Prostate gland (tissue), 2 donors: ENCODE data around the gene ZNF414. TPM values are rescaled to one million over a fixed set of nuclear protein-coding genes. Genes with fewer than 3 reads are reported as not detected.

ENCODE experiments used
- DNase-seq: peaks from one replicate; pipeline ENCODE4 v3.0.0-alpha.2; 2019; ENCODE audit warnings: low spot score
- H3K27ac ChIP-seq, 2 donors: fragments of 200-600 bp; sonication (generic); 2 replicates each; pipeline ENCODE4 v1.5.1; 2017 to 2019
- H3K27me3 ChIP-seq: fragments of 200-600 bp; sonication (generic); replicated peaks from 2 replicates; pipeline ENCODE4 v1.5.1; 2019; ENCODE audit not compliant: insufficient read depth
- H3K36me3 ChIP-seq, 2 donors: fragments of 200-600 bp; sonication (generic); 1 replicate in 1 of 2; 2 replicates in 1 of 2; pipeline versions ENCODE4 v1.5.1 to v1.8.1; 2017 to 2019
- H3K4me1 ChIP-seq: fragments of 200-600 bp; sonication (generic); replicated peaks from 2 replicates; pipeline ENCODE4 v1.5.1; 2019
- H3K4me3 ChIP-seq, 2 donors: fragments of 200-600 bp; sonication (generic); 2 replicates each; pipeline ENCODE4 v1.5.1; 2017 to 2019
- H3K9me3 ChIP-seq: fragments of 200-600 bp; sonication (generic); 2 replicates; pipeline ENCODE4 v1.5.1; 2017
- POLR2A ChIP-seq: fragments of 450-650 bp; IDR thresholded peaks from one replicate; pipeline ENCODE4 v1.6.1; 2016; ENCODE audit warnings: antibody characterized with exemption, mild to moderate bottlenecking
- POLR2AphosphoS5 ChIP-seq: sonication (generic); formaldehyde crosslinking; IDR thresholded peaks from one replicate; pipeline ENCODE4 v1.6.1; 2017; ENCODE audit warnings: antibody characterized with exemption
- WGBS: methylation state at CpG from one replicate; pipeline ENCODE4 v1.1.5; 2018; 5-methylcytosine and 5-hydroxymethylcytosine counted together
- intact Hi-C: fragments of 100-400 bp; cut with DNase I; formaldehyde crosslinking; loops from one replicate; pipeline ENCODE4 v1.14.2; 2022
- total RNA-seq, 2 donors: library from RNA; depleted of rRNA; stranded (reverse); fragments of >200 nt; gene quantifications; one replicate each; pipeline ENCODE4 v1.1.0, GENCODE V29; 2016
- TF ChIP-seq, protein P1 (sequence below), 4 experiments: fragments of 200-600 bp in 2 of 4; fragments of 450-650 bp in 2 of 4; sonication (generic) in 2 of 4; IDR thresholded peaks; 1 replicate in 3 of 4; 2 replicates in 1 of 4; pipeline ENCODE4 v1.5.1; 2016 to 2019; ENCODE audit warnings: antibody characterized with exemption in 4 of 4, mild to moderate bottlenecking in 2 of 4, moderate library complexity in 2 of 4

The ZNF414 gene
- total RNA-seq, 2 donors from 2014 or later: 24.4 to 59.5 TPM

DNA sequence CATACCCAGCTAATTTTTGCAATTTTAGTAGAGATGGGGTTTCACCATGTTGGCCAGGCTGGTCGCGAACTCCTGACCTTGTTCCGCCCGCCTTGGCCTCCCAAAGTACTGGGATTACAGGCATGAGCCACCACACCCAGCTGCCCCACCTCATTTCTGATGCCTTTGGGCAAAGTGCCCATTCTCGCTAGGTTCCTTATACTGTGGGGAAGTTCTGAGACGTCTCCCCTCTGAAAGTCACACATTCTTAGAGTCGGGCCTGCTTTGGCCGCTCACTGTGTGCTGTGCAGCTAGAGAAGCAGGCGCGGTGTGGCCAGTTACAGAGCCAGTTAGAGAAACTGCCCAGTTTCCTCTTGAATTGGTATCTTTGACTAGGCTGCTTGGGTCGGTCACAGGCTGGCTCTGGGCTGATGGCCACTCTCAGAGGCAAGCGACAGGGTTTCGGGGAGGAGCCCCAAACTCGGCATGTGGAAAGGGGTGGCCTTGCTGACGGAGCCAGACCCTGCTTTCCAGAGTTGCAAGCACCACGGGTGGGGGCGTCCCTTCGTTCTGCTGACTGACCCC is 29.6 kb downstream of the ZNF414 start:
- Histone ChIP-seq H3K9me3 (no peaks in the 10 kb centered on the region), H3K4me3 (no peak overlapping the region), H3K27ac (no peak overlapping the region), H3K27me3 (no peaks in the 10 kb centered on the region), H3K36me3 (peaks cover 23 to 24% of the 10 kb centered on the region in 2 donors), H3K4me1 (peaks cover 9% of the 10 kb centered on the region)
- WGBS: 89% methylated on average over 18 of the region's 18 CpGs
- DNase-seq: no peak
- intact Hi-C loops: no loop called here
- TF ChIP-seq POLR2AphosphoS5: no peak
- no peak for TF ChIP-seq POLR2A
- TF ChIP-seq, protein P1, sequence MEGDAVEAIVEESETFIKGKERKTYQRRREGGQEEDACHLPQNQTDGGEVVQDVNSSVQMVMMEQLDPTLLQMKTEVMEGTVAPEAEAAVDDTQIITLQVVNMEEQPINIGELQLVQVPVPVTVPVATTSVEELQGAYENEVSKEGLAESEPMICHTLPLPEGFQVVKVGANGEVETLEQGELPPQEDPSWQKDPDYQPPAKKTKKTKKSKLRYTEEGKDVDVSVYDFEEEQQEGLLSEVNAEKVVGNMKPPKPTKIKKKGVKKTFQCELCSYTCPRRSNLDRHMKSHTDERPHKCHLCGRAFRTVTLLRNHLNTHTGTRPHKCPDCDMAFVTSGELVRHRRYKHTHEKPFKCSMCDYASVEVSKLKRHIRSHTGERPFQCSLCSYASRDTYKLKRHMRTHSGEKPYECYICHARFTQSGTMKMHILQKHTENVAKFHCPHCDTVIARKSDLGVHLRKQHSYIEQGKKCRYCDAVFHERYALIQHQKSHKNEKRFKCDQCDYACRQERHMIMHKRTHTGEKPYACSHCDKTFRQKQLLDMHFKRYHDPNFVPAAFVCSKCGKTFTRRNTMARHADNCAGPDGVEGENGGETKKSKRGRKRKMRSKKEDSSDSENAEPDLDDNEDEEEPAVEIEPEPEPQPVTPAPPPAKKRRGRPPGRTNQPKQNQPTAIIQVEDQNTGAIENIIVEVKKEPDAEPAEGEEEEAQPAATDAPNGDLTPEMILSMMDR (IDR thresholded peaks at IDR 0.05): no peak

DNA sequence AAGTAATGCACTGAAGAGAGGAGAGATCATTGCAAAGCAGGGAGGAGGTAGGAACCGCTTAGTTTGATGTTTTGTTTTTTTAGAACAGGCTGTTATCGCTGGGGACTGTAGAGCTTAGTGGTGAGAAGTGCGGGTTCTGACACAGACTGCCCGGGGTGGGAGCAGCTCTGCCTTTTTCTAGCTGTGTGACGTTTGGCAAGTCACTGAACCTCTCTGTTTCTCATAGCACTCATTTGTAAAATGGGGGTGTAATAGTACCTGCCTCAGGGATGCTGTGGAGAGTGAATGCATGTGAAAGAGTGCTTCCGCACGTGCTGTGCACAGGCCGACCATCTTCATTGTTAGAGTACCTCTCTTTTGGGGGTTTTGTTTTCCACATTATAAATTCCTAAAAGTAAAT is 30.8 kb downstream of the ZNF414 start:
- intact Hi-C loops: no loop called here
- Histone ChIP-seq H3K9me3 (no peaks in the 10 kb centered on the region), H3K4me1 (peaks cover 9% of the 10 kb centered on the region), H3K27ac (no peak overlapping the region), H3K36me3 (peaks cover 23 to 24% of the 10 kb centered on the region in 2 donors), H3K4me3 (no peak overlapping the region), H3K27me3 (no peaks in the 10 kb centered on the region)
- no peak for DNase-seq
- TF ChIP-seq POLR2A (no peak), POLR2AphosphoS5 (no peak)
- TF ChIP-seq, protein P1 (IDR thresholded peaks at IDR 0.05): no peak
- 56% methylated on average over 8 of the region's 8 CpGs for WGBS

DNA sequence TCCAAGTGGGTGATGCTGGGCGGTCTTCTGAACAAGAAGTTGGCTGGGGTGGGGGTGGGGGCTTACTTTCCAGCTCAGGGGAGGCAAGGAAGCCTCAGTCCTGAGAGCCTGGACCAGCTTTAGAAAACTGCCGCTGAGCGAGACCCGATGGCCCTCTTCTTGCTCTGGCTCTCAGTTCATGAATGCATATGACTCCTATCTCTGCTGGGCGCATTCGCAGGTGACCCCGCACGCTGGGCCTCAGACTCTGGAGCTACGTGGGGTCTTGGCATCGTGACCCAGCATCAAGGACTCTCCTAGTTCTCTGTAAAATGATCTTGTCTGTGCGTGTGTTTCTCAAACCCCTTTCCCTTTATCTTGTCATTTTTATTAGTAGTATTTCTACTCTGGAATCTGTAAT is 31.3 kb downstream of the ZNF414 start:
- no peak for TF ChIP-seq POLR2AphosphoS5
- H3K9me3 ChIP-seq: no peaks in the 10 kb centered on the region
- intact Hi-C loops: no loop called here
- DNase-seq: no peak
- H3K36me3 ChIP-seq: peaks cover 22 to 23% of the 10 kb centered on the region in 2 donors
- peaks cover 9% of the 10 kb centered on the region for H3K4me1 ChIP-seq
- H3K27me3 ChIP-seq: no peaks in the 10 kb centered on the region
- no peak overlapping the region for H3K4me3 ChIP-seq
- WGBS: 61% methylated on average over 11 of the region's 11 CpGs
- H3K27ac ChIP-seq: no peak overlapping the region

DNA sequence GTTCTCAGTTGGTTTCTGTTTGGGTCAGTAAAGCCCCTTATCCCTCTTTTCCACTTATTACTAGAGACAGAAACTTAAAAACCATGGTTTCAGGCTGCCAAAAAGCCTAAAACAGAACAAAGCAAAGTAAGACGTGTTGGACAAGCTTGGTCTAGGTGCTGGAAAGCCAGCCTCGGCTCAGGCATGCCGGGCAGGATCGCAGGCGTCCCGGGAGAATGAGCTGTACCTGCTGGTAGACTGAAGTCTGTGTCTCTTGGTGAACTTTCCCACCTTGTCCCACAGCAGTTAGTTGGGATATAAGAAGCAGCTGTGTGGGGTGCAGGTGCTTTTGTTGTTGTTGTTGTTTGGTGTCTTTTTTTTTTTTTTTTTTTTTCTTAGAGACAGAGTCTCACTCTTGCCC is 32.4 kb downstream of the ZNF414 start:
- Histone ChIP-seq H3K4me1 (peaks cover 9% of the 10 kb centered on the region), H3K9me3 (no peaks in the 10 kb centered on the region), H3K36me3 (peaks cover 12 to 15% of the 10 kb centered on the region in 2 donors), H3K27ac (peak overlapping the region; percentile 14 to 54), H3K27me3 (no peaks in the 10 kb centered on the region), H3K4me3 (no peak overlapping the region)
- DNase-seq: no peak
- TF ChIP-seq, protein P1 (IDR thresholded peaks at IDR 0.05): no peak
- TF ChIP-seq POLR2A (no peak), POLR2AphosphoS5 (no peak)
- intact Hi-C loops: no loop called here
- WGBS: 21% methylated on average over 6 of the region's 6 CpGs

DNA sequence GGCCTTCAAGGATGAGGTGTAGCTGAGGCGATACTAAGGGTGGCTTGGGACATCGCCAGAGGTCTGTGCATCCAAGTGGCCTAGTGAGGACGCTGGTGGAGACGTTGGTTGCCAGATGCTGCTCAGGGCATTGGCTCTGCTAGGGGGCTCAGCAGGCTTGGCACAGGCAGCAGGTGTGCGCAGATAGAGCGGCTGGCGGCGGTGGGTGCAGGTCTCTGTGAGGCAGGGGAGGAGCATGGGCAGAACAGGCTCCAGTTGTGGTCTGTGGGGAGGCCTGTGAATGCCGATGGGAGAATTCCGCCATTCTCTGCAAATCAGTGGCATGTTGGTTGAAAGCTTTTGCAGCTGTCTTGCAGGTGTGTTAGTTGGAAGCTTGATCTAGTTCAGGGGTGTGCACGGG is 32.8 kb downstream of the ZNF414 start:
- no peaks in the 10 kb centered on the region for H3K9me3 ChIP-seq
- H3K4me1 ChIP-seq: peaks cover 9% of the 10 kb centered on the region
- peak overlapping the region; percentile 14 to 54 for H3K27ac ChIP-seq
- TF ChIP-seq POLR2A (no peak), POLR2AphosphoS5 (no peak)
- 49% methylated on average over 11 of the region's 11 CpGs for WGBS
- peaks cover 10% of the 10 kb centered on the region in 2 donors for H3K36me3 ChIP-seq
- DNase-seq: no peak
- H3K27me3 ChIP-seq: no peaks in the 10 kb centered on the region
- intact Hi-C loops: no loop called here
- H3K4me3 ChIP-seq: no peak overlapping the region

DNA sequence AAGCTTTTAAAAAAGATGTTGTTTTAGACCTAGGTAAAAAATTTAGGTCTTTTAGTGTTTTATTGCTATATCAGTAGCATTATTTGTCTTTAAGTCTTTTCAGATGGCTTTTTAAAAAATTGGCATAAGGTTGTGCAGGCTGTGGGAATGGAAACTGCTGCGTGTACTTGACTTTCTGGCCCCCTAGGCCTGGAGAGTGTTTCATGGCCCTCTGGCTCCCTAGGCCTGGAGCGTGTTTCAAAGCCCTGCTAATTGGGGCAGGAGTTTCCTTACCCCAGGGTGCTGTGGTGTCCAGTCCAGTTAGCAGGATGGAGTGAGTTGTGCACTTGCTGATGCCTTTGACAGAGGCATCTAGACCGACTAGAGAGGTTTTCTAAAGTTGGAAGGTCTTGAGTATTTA is 35.4 kb downstream of the ZNF414 start:
- peaks cover 0 to 4% of the 10 kb centered on the region in 2 donors for H3K36me3 ChIP-seq
- no peaks in the 10 kb centered on the region for H3K9me3 ChIP-seq
- DNase-seq: no peak
- H3K4me1 ChIP-seq: peaks cover 9% of the 10 kb centered on the region
- TF ChIP-seq, protein P1 (IDR thresholded peaks at IDR 0.05): no peak
- TF ChIP-seq POLR2A (no peak), POLR2AphosphoS5 (no peak)
- H3K27ac ChIP-seq: no peak overlapping the region
- WGBS: 51% methylated on average over 3 of the region's 3 CpGs
- no peaks in the 10 kb centered on the region for H3K27me3 ChIP-seq
- H3K4me3 ChIP-seq: no peak overlapping the region
- intact Hi-C loops: no loop called here
